HG02588 (cell line): ENCODE data around the gene CPAMD8.

Experiments
- ATAC-seq: cut with Tn5 transposase; IDR thresholded peaks from one replicate; pipeline ENCODE4 v1.9.1; 2021; ENCODE audit warnings: mild to moderate bottlenecking, moderate library complexity; ENCODE audit not compliant: unreplicated experiment

The CPAMD8 gene

GRCh38 chr19:16922949-16923348 lies 103.7 kb downstream of the CPAMD8 start:
- ATAC-seq: no peak

GRCh38 chr19:16922592-16922934 lies 104.0 kb downstream of the CPAMD8 start:
- no peak for ATAC-seq

GRCh38 chr19:16921766-16922591 lies 104.6 kb downstream of the CPAMD8 start:
- ATAC-seq: no peak

GRCh38 chr19:16920816-16921529 lies 105.6 kb downstream of the CPAMD8 start:
- ATAC-seq: no peak

- no peak for ATAC-seq
Observed at GRCh38 chr19:16919496-16919895, 107.1 kb downstream of the CPAMD8 start.

- no peak for ATAC-seq
Observed at GRCh38 chr19:16917401-16917800, 109.2 kb downstream of the CPAMD8 start.

GRCh38 chr19:16915734-16916133 lies 110.9 kb downstream of the CPAMD8 start:
- ATAC-seq: no peak

- ATAC-seq: no peak
Observed at GRCh38 chr19:16915135-16915534, 111.5 kb downstream of the CPAMD8 start.

- no peak for ATAC-seq
Observed at GRCh38 chr19:16914421-16914820, 112.2 kb downstream of the CPAMD8 start.

- ATAC-seq: no peak
Observed at GRCh38 chr19:16912780-16913179, 113.8 kb downstream of the CPAMD8 start.

- no peak for ATAC-seq
Observed at GRCh38 chr19:16911046-16911445, 115.6 kb downstream of the CPAMD8 start.

- no peak for ATAC-seq
Observed at GRCh38 chr19:16908759-16909158, 117.9 kb downstream of the CPAMD8 start.

GRCh38 chr19:16904599-16904998 lies 122.0 kb downstream of the CPAMD8 start:
- ATAC-seq: no peak

GRCh38 chr19:16903347-16903746 lies 123.3 kb downstream of the CPAMD8 start:
- no peak for ATAC-seq

- ATAC-seq: no peak
Observed at GRCh38 chr19:16902545-16902944, 124.1 kb downstream of the CPAMD8 start.

GRCh38 chr19:16901491-16902175 lies 125.0 kb downstream of the CPAMD8 start:
- ATAC-seq: no peak

GRCh38 chr19:16899566-16900075 lies 127.0 kb downstream of the CPAMD8 start:
- no peak for ATAC-seq

GRCh38 chr19:16898361-16899015 lies 128.1 kb downstream of the CPAMD8 start:
- no peak for ATAC-seq

GRCh38 chr19:16897856-16898161 lies 128.8 kb downstream of the CPAMD8 start:
- no peak for ATAC-seq

- ATAC-seq: peak; percentile 55
Observed at GRCh38 chr19:16897029-16897855, 129.4 kb downstream of the CPAMD8 start.
